C4-2B (cell line): ENCODE results near the gene OTULIN.

Experiments used
- CTCF ChIP-seq: fragments of 450-650 bp; conservative IDR thresholded peaks from 2 replicates; pipeline ENCODE4 v1.5.1; 2017; ENCODE audit warnings: mild to moderate bottlenecking
- ZFX ChIP-seq: fragments of 450-650 bp; IDR thresholded peaks from 2 replicates; pipeline ENCODE4 v1.6.1; 2017

GRCh38 chr5:14668181-14668591 lies 3.7 kb downstream of the OTULIN start:
- no peak for TF ChIP-seq CTCF
- TF ChIP-seq ZFX = no peak
